ENCODE results near the gene TOP1.

DNA sequence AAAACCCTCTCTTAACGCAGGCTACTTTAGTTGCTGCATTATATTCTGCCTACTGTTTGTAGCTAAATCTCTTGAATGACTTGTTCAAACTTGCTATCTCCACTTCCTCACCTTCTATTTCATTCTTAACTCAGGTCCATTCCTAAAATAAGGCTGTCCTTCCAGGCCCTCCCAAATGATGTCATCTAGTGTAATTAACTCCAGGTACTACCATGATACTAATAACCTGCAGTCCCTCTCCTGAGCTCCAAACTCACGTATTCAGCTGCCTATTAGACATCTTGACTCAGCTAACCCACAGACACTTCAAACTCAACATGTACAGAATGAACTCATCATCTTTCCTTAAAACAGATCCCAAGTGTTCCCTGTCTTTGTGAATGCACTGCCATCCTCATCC lies 10.5 kb upstream of the TOP1 start:
- TF ChIP-seq CTCF (IDR thresholded peaks at IDR 0.05 in 4 of 5, conservative IDR thresholded peaks at IDR 0.05 in 1 of 5) (no peak), POLR2A (IDR thresholded peaks at IDR 0.05) (no peak)
